NCI-H2227 (cell line): ENCODE data around the gene NGFR.

Experiments
- DNase-seq: peaks from one replicate; lab custom pipeline; 2025; ENCODE audit not compliant: unreplicated experiment; lab: John Stamatoyannopoulos, UW

NGFR gene

GRCh38 chr17:49557312-49558024 lies 62.4 kb downstream of the NGFR start:
- DNase-seq, result peak; percentile 75
